H1 (cell line): Measurements from ENCODE around the gene TBC1D22A. TPM values are rescaled to one million over a fixed set of nuclear protein-coding genes. Genes with fewer than 3 reads are reported as not detected.

Source experiments
- ATF2 ChIP-seq: IDR thresholded peaks from 2 replicates; pipeline ENCODE4 v1.6.1; 2012; ENCODE audit warnings: low read length, inconsistent platforms
- BACH1 ChIP-seq: IDR thresholded peaks from 2 replicates; pipeline ENCODE4 v1.6.1; 2012; ENCODE audit warnings: low read length, improper control_type of control experiment
- BRCA1 ChIP-seq: IDR thresholded peaks from 2 replicates; pipeline ENCODE4 v1.6.1; 2012; ENCODE audit warnings: low read depth, low read length, improper control_type of control experiment
- KDM5A ChIP-seq: fragments of 200-600 bp; IDR thresholded peaks from 2 replicates; pipeline ENCODE4 v1.7.1; 2012; ENCODE audit warnings: mild to moderate bottlenecking, low read length, inconsistent platforms, mixed read lengths
- MAFK ChIP-seq: IDR thresholded peaks from 2 replicates; pipeline ENCODE4 v1.6.1; 2012; ENCODE audit warnings: low read depth, mild to moderate bottlenecking, improper control_type of control experiment, low read length
- POU5F1 ChIP-seq: IDR thresholded peaks from 2 replicates; pipeline ENCODE4 v1.6.1; 2011; ENCODE audit warnings: low read depth, mild to moderate bottlenecking, low read length, moderate library complexity
- RAD21 ChIP-seq, 2 experiments: IDR thresholded peaks in 1 of 2; conservative IDR thresholded peaks in 1 of 2; 2 replicates each; pipeline ENCODE4 v1.6.1; 2011; ENCODE audit warnings: low read depth in 2 of 2, low read length in 2 of 2, improper control_type of control experiment in 1 of 2, inconsistent platforms in 1 of 2, mild to moderate bottlenecking in 1 of 2, moderate library complexity in 1 of 2
- SP4 ChIP-seq: IDR thresholded peaks from 2 replicates; pipeline ENCODE4 v1.6.1; 2012; ENCODE audit warnings: low read length, inconsistent platforms
- TAF1 ChIP-seq: IDR thresholded peaks from 2 replicates; pipeline ENCODE4 v1.6.1; 2011; ENCODE audit warnings: mild to moderate bottlenecking, low read depth, low read length
- TBP ChIP-seq: IDR thresholded peaks from 2 replicates; pipeline ENCODE4 v1.6.1; 2011; ENCODE audit warnings: low read depth, low read length, improper control_type of control experiment
- polyA plus RNA-seq, 7 experiments: library from polyadenylated mRNA; depleted of rRNA in 3 of 7; stranded (reverse) in 5 of 7; unstranded in 2 of 7; fragments of >200 nt in 5 of 7; fragments of 200-250 nt in 2 of 7; gene quantifications; 1 replicate in 5 of 7; 2 replicates in 1 of 7; 4 replicates in 1 of 7; pipeline versions ENCODE4 v1.2.1 to v1.2.3, GENCODE V29; 2011 to 2013; ENCODE audit warnings: missing spikeins in 2 of 7, mixed read lengths in 2 of 7
- total RNA-seq: library from RNA; stranded (reverse); fragmentation: NEBNext Ultra II Directional; extraction: Animal tissue kit (Norgen Biotek cat#: 25700); gene quantifications from 2 replicates; pipeline ENCODE4 v1.2.1, GENCODE V29; 2021
- TF ChIP-seq, protein P1 (sequence below): fragments of 300-600 bp; sonication (generic); IDR thresholded peaks from 2 replicates; pipeline ENCODE4 v1.7.1; 2012; ENCODE audit warnings: low read length, moderate library complexity, mild to moderate bottlenecking, inconsistent platforms; ENCODE audit not compliant: insufficient replicate concordance

The TBC1D22A gene
- total and polyA plus RNA-seq, 2 of the 8 experiments (the other 6 are each of a cell fraction or from before 2014, with no cell fraction given), result 11.9 to 18.4 TPM

- TF ChIP-seq, protein P1, sequence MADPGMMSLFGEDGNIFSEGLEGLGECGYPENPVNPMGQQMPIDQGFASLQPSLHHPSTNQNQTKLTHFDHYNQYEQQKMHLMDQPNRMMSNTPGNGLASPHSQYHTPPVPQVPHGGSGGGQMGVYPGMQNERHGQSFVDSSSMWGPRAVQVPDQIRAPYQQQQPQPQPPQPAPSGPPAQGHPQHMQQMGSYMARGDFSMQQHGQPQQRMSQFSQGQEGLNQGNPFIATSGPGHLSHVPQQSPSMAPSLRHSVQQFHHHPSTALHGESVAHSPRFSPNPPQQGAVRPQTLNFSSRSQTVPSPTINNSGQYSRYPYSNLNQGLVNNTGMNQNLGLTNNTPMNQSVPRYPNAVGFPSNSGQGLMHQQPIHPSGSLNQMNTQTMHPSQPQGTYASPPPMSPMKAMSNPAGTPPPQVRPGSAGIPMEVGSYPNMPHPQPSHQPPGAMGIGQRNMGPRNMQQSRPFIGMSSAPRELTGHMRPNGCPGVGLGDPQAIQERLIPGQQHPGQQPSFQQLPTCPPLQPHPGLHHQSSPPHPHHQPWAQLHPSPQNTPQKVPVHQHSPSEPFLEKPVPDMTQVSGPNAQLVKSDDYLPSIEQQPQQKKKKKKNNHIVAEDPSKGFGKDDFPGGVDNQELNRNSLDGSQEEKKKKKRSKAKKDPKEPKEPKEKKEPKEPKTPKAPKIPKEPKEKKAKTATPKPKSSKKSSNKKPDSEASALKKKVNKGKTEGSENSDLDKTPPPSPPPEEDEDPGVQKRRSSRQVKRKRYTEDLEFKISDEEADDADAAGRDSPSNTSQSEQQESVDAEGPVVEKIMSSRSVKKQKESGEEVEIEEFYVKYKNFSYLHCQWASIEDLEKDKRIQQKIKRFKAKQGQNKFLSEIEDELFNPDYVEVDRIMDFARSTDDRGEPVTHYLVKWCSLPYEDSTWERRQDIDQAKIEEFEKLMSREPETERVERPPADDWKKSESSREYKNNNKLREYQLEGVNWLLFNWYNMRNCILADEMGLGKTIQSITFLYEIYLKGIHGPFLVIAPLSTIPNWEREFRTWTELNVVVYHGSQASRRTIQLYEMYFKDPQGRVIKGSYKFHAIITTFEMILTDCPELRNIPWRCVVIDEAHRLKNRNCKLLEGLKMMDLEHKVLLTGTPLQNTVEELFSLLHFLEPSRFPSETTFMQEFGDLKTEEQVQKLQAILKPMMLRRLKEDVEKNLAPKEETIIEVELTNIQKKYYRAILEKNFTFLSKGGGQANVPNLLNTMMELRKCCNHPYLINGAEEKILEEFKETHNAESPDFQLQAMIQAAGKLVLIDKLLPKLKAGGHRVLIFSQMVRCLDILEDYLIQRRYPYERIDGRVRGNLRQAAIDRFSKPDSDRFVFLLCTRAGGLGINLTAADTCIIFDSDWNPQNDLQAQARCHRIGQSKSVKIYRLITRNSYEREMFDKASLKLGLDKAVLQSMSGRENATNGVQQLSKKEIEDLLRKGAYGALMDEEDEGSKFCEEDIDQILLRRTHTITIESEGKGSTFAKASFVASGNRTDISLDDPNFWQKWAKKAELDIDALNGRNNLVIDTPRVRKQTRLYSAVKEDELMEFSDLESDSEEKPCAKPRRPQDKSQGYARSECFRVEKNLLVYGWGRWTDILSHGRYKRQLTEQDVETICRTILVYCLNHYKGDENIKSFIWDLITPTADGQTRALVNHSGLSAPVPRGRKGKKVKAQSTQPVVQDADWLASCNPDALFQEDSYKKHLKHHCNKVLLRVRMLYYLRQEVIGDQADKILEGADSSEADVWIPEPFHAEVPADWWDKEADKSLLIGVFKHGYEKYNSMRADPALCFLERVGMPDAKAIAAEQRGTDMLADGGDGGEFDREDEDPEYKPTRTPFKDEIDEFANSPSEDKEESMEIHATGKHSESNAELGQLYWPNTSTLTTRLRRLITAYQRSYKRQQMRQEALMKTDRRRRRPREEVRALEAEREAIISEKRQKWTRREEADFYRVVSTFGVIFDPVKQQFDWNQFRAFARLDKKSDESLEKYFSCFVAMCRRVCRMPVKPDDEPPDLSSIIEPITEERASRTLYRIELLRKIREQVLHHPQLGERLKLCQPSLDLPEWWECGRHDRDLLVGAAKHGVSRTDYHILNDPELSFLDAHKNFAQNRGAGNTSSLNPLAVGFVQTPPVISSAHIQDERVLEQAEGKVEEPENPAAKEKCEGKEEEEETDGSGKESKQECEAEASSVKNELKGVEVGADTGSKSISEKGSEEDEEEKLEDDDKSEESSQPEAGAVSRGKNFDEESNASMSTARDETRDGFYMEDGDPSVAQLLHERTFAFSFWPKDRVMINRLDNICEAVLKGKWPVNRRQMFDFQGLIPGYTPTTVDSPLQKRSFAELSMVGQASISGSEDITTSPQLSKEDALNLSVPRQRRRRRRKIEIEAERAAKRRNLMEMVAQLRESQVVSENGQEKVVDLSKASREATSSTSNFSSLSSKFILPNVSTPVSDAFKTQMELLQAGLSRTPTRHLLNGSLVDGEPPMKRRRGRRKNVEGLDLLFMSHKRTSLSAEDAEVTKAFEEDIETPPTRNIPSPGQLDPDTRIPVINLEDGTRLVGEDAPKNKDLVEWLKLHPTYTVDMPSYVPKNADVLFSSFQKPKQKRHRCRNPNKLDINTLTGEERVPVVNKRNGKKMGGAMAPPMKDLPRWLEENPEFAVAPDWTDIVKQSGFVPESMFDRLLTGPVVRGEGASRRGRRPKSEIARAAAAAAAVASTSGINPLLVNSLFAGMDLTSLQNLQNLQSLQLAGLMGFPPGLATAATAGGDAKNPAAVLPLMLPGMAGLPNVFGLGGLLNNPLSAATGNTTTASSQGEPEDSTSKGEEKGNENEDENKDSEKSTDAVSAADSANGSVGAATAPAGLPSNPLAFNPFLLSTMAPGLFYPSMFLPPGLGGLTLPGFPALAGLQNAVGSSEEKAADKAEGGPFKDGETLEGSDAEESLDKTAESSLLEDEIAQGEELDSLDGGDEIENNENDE, result no peak
- TF ChIP-seq POU5F1 (no peak), TBP (no peak), RAD21 (IDR thresholded peaks at IDR 0.05 in 1 of 2, conservative IDR thresholded peaks at IDR 0.05 in 1 of 2; ENCODE audit: low read depth in 2 of 2, low read length in 2 of 2) (no peak), TAF1 (no peak), MAFK (no peak), BRCA1 (no peak), SP4 (no peak), ATF2 (no peak), KDM5A (no peak), BACH1 (no peak)
These were observed 27.5 kb downstream of the TBC1D22A start (continued) for GRCh38 chr22:46789992-46790391.
